GM18499 (cell line): ENCODE measurements around the gene TIA1.
A peak's percentile ranks its signal among the peaks of the same experiment; 100 is the strongest.
"Not testable (repeated sequence)": the region's sequence is repeated elsewhere in the genome, so short reads cannot be mapped to it uniquely, and the experiment has no call there.

Experiments used
- ATAC-seq: cut with Tn5 transposase; IDR thresholded peaks from one replicate; pipeline ENCODE4 v1.9.1; 2021; ENCODE audit warnings: moderate number of reproducible peaks; ENCODE audit not compliant: insufficient read depth, unreplicated experiment

The TIA1 gene

GRCh38 chr2:70248181-70248847 is at the start of gene TIA1:
Gene TIA1 (minus strand): TSS chr2:70248628. CDS start chr2:70248430, 198 bp downstream.
- peak; percentile 85 for ATAC-seq

GRCh38 chr2:70297828-70298227 is 49.4 kb upstream of the TIA1 start:
- ATAC-seq, result not testable (repeated sequence)

GRCh38 chr2:70283500-70284191 is 35.2 kb upstream of the TIA1 start:
- ATAC-seq, result no peak

GRCh38 chr2:70282439-70282838 is 34.0 kb upstream of the TIA1 start:
- ATAC-seq, result no peak

- ATAC-seq, result no peak
Measured at GRCh38 chr2:70280242-70280798, 31.9 kb upstream of the TIA1 start.

- ATAC-seq, result no peak
Measured at GRCh38 chr2:70270323-70270722, 21.9 kb upstream of the TIA1 start.

GRCh38 chr2:70269422-70270302 is 21.2 kb upstream of the TIA1 start:
- not testable (repeated sequence) for ATAC-seq

- not testable (repeated sequence) for ATAC-seq
Measured at GRCh38 chr2:70266925-70267324, 18.5 kb upstream of the TIA1 start.

- no peak for ATAC-seq
Measured at GRCh38 chr2:70261501-70261900, 13.1 kb upstream of the TIA1 start.

- no peak for ATAC-seq
Measured at GRCh38 chr2:70258532-70258875, 10.1 kb upstream of the TIA1 start.

- no peak for ATAC-seq
Measured at GRCh38 chr2:70255637-70256314, 7.3 kb upstream of the TIA1 start.

- no peak for ATAC-seq
Measured at GRCh38 chr2:70250434-70250833, 2.0 kb upstream of the TIA1 start.

- ATAC-seq, result no peak
Measured at GRCh38 chr2:70247364-70248180, 856 bp downstream of the TIA1 start.

GRCh38 chr2:70243806-70244584 is 4.4 kb downstream of the TIA1 start:
- ATAC-seq, result no peak

- no peak for ATAC-seq
Measured at GRCh38 chr2:70242552-70242951, 5.9 kb downstream of the TIA1 start.

- ATAC-seq, result no peak
Measured at GRCh38 chr2:70241340-70241739, 7.1 kb downstream of the TIA1 start.

- ATAC-seq, result no peak
Measured at GRCh38 chr2:70240599-70240998, 7.8 kb downstream of the TIA1 start.

GRCh38 chr2:70233926-70234325 is 14.5 kb downstream of the TIA1 start:
- no peak for ATAC-seq

GRCh38 chr2:70226781-70227180 is 21.6 kb downstream of the TIA1 start:
- ATAC-seq, result no peak
